T-helper 17 cell (primary cell): ENCODE data around the gene DOCK4. TPM values are rescaled to one million over a fixed set of nuclear protein-coding genes. Genes with fewer than 3 reads are reported as not detected.

Experiments used
- ATAC-seq: fragments of 150-1000 bp; cut with Tn5 transposase; 2 replicates; pipeline ENCODE4 v1.10.0; 2021; ENCODE audit warnings: mild to moderate bottlenecking, moderate library complexity
- DNase-seq, 3 donors: peaks; one replicate each; pipeline versions ENCODE4 v3.0.0 to v3.0.0-alpha.2; 2020 to 2021
- H3K9me3 ChIP-seq: one replicate; pipeline ENCODE4 v1.7.0; 2013; ENCODE audit warnings: low read length, mild to moderate bottlenecking; ENCODE audit not compliant: control insufficient read depth, poor library complexity, severe bottlenecking
- H3K27ac Mint-ChIP-seq: one replicate; pipeline ENCODE4 v1.8.0; 2022; ENCODE audit warnings: mild to moderate bottlenecking, moderate library complexity, mixed read lengths
- H3K27me3 Mint-ChIP-seq: one replicate; pipeline ENCODE4 v1.8.0; 2022; ENCODE audit warnings: mixed read lengths
- H3K36me3 Mint-ChIP-seq: one replicate; pipeline ENCODE4 v1.8.0; 2022; ENCODE audit warnings: low read depth, mixed read lengths
- H3K4me1 Mint-ChIP-seq: one replicate; pipeline ENCODE4 v1.8.0; 2022; ENCODE audit warnings: mild to moderate bottlenecking, mixed read lengths
- H3K4me3 Mint-ChIP-seq: one replicate; pipeline ENCODE4 v1.8.0; 2022; ENCODE audit warnings: mild to moderate bottlenecking, moderate library complexity, mixed read lengths
- total RNA-seq, 4 donors: library from RNA in 2 of 4; stranded (reverse) in 2 of 4; gene quantifications; one replicate each; pipeline ENCODE4 v1.2.3 and lab custom pipeline; 2022 to 2026

The DOCK4 gene
- total RNA-seq, 2 donors from 2014 or later: 0.18 to 0.57 TPM

DNA sequence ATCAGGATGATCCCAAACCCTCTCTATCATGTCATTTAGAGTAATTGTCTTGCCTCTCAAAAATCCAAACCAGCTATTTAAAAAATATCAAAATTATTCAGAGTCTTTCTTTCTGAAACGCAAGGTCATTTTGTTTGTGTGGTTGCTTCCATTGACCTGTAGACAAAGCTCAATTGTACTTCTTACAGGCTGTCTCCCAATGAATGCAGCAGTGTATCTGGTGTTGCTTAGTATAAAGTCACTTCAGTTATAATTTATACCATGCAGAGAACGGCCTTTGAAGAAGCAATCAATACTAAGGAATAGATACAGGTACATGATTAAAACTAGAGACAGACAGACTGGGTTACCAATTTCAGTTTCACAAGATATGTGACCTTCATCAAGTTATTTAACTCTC lies 80.9 kb downstream of the DOCK4 start:
- peaks cover 12% of the 10 kb centered on the region for H3K27me3 Mint-ChIP-seq
- no peaks in the 10 kb centered on the region for H3K36me3 Mint-ChIP-seq
- DNase-seq (no peak), ATAC-seq (no peak)
- H3K4me3 Mint-ChIP-seq: no peak overlapping the region
- H3K27ac Mint-ChIP-seq: no peak overlapping the region
- no peaks in the 10 kb centered on the region for H3K4me1 Mint-ChIP-seq
- H3K9me3 ChIP-seq: no peaks in the 10 kb centered on the region

DNA sequence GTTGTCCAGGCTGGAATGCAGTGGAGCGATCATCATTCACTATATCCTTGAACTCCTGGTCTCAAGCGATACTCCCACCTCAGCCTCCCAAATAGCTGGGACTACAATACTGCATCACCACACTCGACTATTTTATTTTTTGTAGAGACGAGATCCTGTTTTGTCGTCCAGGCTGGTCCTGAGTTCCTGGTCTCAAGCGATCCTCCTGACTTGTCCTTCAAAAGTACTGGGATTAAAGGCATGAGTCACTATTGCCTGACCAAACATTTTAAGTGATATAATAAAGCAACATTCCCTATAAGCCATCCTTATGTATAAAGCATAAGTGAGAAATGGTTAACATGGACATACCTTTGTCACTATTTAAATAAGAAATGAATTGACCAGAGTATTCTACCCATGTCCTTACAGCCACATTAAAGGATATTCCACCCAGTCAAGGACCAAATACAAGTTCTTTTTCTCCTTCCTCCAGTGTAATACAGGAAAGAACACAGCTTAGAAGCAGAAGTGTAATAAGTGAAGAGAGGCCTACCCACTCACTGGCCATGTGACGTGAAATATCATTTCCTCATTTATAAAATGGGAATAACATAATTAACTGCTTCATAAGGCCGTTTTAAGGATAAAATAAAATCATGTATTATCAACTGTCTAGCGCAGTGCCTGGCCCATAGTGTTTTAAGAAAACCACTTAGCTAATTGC lies 82.0 kb downstream of the DOCK4 start:
- ATAC-seq: no peak
- no peaks in the 10 kb centered on the region for H3K9me3 ChIP-seq
- Mint-ChIP-seq H3K4me1 (no peaks in the 10 kb centered on the region), H3K4me3 (no peak overlapping the region), H3K36me3 (no peaks in the 10 kb centered on the region), H3K27me3 (peaks cover 7% of the 10 kb centered on the region), H3K27ac (no peak overlapping the region)
- DNase-seq: no peak

DNA sequence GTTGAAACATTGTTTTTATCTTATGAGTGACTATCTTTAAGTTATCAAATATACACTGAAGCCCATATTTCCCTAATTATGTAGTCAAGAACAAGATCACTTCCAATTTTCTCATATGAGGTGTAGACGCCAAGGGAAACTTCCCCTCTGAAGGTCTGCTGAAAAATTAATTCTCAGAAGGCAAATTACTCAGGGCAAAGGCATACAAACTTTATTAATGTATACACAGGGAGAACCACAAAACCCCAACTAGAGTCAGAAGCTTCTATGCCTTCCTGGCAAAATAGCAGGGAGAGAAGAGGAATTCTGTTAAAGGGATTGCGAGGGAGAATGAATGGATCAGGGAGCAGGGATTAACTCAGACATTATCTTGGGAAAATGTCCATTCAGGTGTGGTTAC lies 83.4 kb downstream of the DOCK4 start:
- Mint-ChIP-seq H3K36me3 (no peaks in the 10 kb centered on the region), H3K4me1 (no peaks in the 10 kb centered on the region), H3K27me3 (peaks cover 14% of the 10 kb centered on the region), H3K4me3 (no peak overlapping the region), H3K27ac (no peak overlapping the region)
- no peaks in the 10 kb centered on the region for H3K9me3 ChIP-seq
- DNase-seq (no peak), ATAC-seq (no peak)

DNA sequence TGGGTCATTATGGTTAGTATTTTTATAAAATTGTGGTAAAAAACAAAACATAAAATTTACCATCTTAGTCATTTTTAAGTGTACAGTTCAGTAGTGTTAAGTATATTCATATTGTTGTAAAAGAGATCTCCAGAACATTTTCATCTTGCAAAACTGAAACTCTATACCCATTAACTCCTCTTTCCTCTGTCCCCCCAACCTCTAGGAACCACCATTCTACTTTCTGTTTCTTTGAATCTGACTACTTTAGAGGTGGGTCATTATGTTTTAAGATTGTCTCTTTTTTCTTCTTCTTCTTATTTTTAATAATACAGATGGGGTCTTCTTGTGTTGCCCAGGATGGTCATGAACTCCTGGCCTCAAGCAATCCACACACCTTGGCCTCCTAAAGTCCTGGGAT lies 84.1 kb downstream of the DOCK4 start:
- Mint-ChIP-seq H3K27ac (no peak overlapping the region), H3K36me3 (no peaks in the 10 kb centered on the region), H3K4me3 (no peak overlapping the region), H3K4me1 (no peaks in the 10 kb centered on the region), H3K27me3 (peaks cover 21% of the 10 kb centered on the region)
- DNase-seq (no peak), ATAC-seq (no peak)
- H3K9me3 ChIP-seq: no peaks in the 10 kb centered on the region

DNA sequence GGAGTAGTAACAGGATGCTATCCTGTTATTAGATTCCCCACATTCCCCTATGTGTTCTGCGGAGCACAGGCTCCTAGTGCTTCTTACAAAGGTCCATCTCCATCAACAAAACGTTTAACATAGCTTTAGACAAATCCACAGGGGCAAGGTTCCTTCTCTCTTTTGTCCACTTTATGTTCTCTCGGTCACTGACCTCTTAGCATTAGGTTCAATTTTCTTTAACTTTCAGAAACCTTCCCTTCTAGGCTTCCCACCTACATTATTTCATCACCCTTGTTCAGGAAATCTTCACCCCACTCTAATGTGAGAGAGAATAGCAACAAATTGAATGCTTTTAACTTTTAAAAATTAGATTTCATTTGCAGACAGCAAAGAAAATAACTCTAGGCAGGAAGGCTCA lies 84.9 kb downstream of the DOCK4 start:
- Mint-ChIP-seq H3K4me3 (no peak overlapping the region), H3K4me1 (no peaks in the 10 kb centered on the region), H3K27me3 (peaks cover 21% of the 10 kb centered on the region), H3K36me3 (no peaks in the 10 kb centered on the region), H3K27ac (no peak overlapping the region)
- DNase-seq: no peak
- ATAC-seq: no peak
- H3K9me3 ChIP-seq: no peaks in the 10 kb centered on the region

DNA sequence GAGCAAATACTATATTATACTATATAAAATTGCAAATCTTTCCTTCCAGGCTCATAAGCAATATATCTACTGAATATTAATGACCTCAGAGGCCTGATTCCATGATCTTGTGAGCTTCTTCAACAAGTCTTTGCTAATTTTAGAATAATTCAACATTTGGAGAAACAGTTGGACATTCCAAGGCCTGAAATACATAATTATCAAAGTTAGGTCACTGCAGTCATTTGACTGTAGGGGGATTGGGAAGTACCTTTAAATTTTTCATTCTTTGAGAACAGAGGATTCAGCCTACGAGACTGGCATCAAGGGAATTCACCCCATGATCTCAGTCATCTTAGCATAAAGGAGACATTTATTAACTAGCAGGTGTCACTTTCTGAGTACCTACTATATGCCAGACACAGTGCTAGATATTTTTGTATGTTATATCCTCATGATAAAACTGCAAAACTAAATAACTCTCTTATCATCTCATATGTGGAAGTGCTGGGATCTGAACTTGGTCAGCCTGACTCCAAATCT lies 85.4 kb downstream of the DOCK4 start:
- H3K4me3 Mint-ChIP-seq: no peak overlapping the region
- peaks cover 21% of the 10 kb centered on the region for H3K27me3 Mint-ChIP-seq
- no peaks in the 10 kb centered on the region for H3K36me3 Mint-ChIP-seq
- no peak overlapping the region for H3K27ac Mint-ChIP-seq
- ATAC-seq: no peak
- H3K4me1 Mint-ChIP-seq: no peaks in the 10 kb centered on the region
- no peak for DNase-seq
- H3K9me3 ChIP-seq: no peaks in the 10 kb centered on the region

DNA sequence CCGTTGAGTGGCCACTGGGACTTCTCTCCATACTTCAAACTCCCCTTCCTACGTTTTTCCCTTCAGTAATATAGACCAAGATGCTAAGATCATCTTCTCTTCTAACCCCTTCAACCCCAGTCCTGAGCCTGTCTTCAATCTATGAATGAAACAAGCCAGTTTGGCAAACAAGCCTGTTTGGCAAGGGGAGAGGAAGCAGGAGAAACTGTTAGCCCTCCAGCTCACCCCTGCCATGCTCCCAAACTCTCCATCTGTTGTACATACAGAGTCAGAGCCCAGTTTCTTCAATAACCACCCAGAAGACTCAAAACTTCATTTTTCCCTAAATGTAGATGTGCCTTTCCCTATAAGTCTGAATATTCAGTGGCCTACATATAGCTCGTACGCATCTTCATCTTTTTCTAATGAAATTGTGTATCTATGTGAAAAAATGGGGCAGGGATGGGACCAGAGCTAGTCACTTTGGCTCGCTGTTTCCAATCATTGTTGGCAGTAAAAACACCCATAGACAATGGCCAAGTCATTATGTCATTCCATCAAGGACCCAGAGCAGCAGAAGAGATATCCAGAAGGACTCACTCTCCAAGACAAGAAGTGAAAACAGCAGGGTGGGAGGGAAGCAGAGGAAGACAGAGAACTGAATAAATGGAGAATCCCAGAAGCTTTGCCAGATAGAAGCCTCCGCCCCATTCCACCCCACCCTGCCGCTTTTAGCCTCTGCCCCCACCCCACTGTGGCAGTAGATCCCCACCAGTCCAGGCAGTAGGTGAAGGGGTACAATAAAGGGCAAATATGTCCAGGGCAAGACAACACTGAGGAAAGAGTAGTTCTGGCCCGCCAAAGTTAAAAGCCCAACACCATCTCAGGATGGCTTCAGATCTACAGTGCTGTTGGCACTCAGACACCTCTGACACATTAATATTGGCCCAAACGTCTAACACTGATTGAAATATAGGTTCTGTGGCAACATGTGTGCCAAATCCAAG lies 87.3 kb downstream of the DOCK4 start:
- no peak for DNase-seq
- peaks cover 24% of the 10 kb centered on the region for H3K27me3 Mint-ChIP-seq
- H3K4me1 Mint-ChIP-seq: no peaks in the 10 kb centered on the region

DNA sequence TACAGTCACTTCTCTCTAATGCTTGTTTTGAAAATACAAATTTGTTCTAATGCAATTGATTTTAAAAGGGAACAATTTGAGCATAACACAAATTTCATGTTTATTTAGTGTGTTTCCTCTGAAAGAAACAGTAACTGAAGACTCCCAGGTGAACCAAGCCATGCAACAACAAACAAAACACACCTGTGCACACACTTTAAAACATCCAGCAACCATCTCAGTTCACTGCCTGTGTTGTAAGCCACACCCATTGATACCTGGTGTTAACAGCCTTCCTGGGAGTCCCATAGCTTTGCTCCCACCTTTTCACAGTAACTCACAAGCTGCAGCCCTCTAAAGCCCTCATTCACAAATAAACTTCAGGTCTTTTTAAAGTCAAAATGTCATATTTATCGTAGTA lies 89.3 kb downstream of the DOCK4 start:
- H3K27ac Mint-ChIP-seq: no peak overlapping the region
- no peaks in the 10 kb centered on the region for H3K9me3 ChIP-seq
- peaks cover 25% of the 10 kb centered on the region for H3K27me3 Mint-ChIP-seq
- ATAC-seq (no peak), DNase-seq (no peak)
- H3K4me3 Mint-ChIP-seq: no peak overlapping the region
- H3K36me3 Mint-ChIP-seq: peaks cover 2% of the 10 kb centered on the region
- H3K4me1 Mint-ChIP-seq: no peaks in the 10 kb centered on the region

More for the DNA sequence above, 87.3 kb downstream of the DOCK4 start:
- ATAC-seq: no peak
- peaks cover 2% of the 10 kb centered on the region for H3K36me3 Mint-ChIP-seq
- H3K4me3 Mint-ChIP-seq: no peak overlapping the region
- no peaks in the 10 kb centered on the region for H3K9me3 ChIP-seq
- no peak overlapping the region for H3K27ac Mint-ChIP-seq

DNA sequence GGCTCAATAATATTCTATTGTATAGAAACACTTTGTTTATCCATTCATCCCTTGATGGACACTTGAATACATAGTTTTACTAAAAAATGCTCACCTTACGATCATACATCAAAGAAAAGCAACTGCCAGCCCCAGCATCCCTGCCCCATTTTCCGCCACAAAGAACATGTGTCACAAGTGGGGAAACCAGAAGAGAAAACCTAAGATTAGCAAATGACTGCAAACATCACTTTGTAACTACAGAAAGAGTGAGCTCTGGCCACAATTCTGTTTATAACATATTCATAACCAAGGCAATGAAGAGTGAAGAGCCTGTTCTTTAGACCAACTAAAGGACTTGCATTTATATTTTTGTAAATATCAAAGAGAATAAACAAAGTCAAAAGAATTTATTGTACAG lies 89.8 kb downstream of the DOCK4 start:
- Mint-ChIP-seq H3K4me1 (no peaks in the 10 kb centered on the region), H3K27ac (no peak overlapping the region), H3K27me3 (peaks cover 25% of the 10 kb centered on the region), H3K4me3 (no peak overlapping the region), H3K36me3 (peaks cover 2% of the 10 kb centered on the region)
- no peaks in the 10 kb centered on the region for H3K9me3 ChIP-seq
- DNase-seq: no peak
- no peak for ATAC-seq

DNA sequence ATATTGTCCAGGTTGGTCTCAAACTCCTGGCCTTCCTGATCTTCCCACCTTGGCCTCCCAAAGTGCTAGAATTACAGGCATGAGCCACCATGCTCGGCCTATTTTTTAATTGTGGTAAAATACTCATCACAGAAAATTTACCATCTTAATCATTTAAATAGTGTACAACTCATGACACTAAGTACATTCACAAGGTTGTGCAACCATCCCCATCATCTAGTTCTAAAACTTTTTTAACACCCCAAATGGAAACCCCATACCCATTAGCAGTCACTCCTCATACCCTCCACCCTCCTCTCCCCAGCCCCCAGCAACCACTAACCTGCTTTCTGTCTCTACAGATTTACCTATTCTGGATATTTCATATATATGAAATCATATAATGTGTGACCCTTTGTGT lies 90.3 kb downstream of the DOCK4 start:
- H3K27ac Mint-ChIP-seq: no peak overlapping the region
- peaks cover 2% of the 10 kb centered on the region for H3K36me3 Mint-ChIP-seq
- no peaks in the 10 kb centered on the region for H3K9me3 ChIP-seq
- no peak overlapping the region for H3K4me3 Mint-ChIP-seq
- ATAC-seq: no peak
- H3K27me3 Mint-ChIP-seq: peaks cover 25% of the 10 kb centered on the region
- no peak for DNase-seq
- no peaks in the 10 kb centered on the region for H3K4me1 Mint-ChIP-seq

DNA sequence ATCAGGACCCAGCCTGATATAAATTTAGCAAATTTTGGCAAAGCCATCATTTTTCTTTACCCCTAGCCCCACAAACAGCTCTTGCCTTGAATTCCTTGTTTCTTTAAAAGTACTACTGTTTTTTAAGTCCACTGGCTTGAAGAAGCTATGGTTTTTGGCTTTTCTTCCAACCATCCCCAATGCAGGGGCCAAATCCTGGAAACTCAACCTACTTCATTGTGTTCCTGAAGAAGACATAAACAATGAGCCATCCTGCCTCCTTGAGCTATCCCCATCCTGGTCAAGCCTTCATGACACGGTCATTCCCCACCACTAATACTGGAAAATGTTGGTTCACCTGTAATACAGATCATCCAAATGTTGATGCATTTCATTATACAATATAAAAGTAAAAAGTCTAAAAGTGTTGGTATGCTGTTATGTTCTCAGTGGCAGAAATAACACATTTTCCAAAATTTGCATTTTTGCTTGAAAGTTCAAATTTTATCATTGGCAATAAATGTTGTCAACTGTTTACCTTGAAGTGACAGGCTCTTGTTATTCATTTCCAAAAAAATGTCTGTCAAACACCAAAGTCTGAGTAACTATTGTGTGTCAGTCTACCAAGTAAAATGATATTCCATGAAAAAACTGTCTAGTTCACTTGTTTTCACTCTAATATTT lies 92.2 kb downstream of the DOCK4 start:
- no peaks in the 10 kb centered on the region for H3K4me1 Mint-ChIP-seq
- no peak for DNase-seq
- no peak overlapping the region for H3K27ac Mint-ChIP-seq
- H3K27me3 Mint-ChIP-seq: peaks cover 25% of the 10 kb centered on the region
- no peaks in the 10 kb centered on the region for H3K9me3 ChIP-seq
- H3K4me3 Mint-ChIP-seq: no peak overlapping the region
- H3K36me3 Mint-ChIP-seq: peaks cover 2% of the 10 kb centered on the region
- ATAC-seq: no peak

DNA sequence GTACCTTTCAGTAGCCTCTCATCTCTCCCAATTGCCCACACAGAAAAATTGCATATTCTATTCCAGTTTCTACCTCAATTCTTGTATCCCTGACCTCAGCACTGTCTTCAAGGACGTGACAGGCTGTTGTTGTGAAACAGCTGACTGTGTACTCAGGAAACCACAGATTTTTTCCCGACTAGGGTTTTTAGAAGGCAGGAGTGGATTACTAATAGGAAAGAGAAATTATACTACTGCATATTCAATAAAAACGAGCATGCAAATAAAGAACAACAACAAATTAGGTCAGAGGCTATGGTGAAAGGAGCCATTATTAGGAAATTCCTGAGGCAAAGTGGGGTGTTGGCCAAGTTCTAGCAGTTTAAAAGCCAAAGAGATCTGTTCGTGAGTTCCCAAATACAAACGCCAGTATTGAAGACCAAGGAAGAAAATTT lies 93.4 kb downstream of the DOCK4 start:
- ATAC-seq (no peak), DNase-seq (no peak)
- Mint-ChIP-seq H3K27me3 (peaks cover 18% of the 10 kb centered on the region), H3K4me3 (no peak overlapping the region), H3K36me3 (peaks cover 2% of the 10 kb centered on the region), H3K27ac (no peak overlapping the region), H3K4me1 (no peaks in the 10 kb centered on the region)
- no peaks in the 10 kb centered on the region for H3K9me3 ChIP-seq

DNA sequence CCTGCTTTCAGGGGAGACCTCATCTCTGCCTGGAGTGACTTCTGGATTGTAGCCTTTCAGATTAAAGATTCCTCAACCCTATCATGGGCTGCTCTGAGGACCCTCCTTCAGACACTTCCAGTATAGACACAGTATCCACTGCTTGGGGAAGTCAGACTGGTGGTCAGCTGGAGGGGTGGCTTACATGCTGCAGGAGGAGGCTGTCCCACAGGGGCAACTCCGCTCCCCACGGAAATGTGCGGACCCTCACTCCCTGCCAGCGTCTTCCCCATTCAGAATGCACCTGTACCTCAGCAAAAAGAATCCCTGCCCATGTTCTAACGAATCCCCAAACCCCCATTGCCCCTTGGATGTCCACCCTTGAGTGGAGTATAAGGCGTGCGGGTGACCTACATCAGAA lies 95.5 kb downstream of the DOCK4 start:
- ATAC-seq: no peak
- no peak overlapping the region for H3K27ac Mint-ChIP-seq
- H3K27me3 Mint-ChIP-seq: peaks cover 20% of the 10 kb centered on the region

More for the DNA sequence above, 95.5 kb downstream of the DOCK4 start:
- no peak for DNase-seq
- H3K9me3 ChIP-seq: no peaks in the 10 kb centered on the region
- peaks cover 2% of the 10 kb centered on the region for H3K4me1 Mint-ChIP-seq
- peaks cover 2% of the 10 kb centered on the region for H3K36me3 Mint-ChIP-seq
- H3K4me3 Mint-ChIP-seq: no peak overlapping the region
